Left cardiac atrium (tissue), 4 donors: ENCODE measurements around the gene CARD19. TPM values are rescaled to one million over a fixed set of nuclear protein-coding genes. Genes with fewer than 3 reads are reported as not detected.
A peak's percentile ranks its signal among the peaks of the same experiment; 100 is the strongest.
"Not testable (repeated sequence)": the region's sequence is repeated elsewhere in the genome, so short reads cannot be mapped to it uniquely, and the experiment has no call there.

Source experiments
- ATAC-seq, 2 donors: fragments of 200-7000 bp; cut with Tn5 transposase; one replicate each; pipeline ENCODE4 v1.9.1; 2020; ENCODE audit warnings: mild to moderate bottlenecking in 2 of 2, moderate library complexity in 2 of 2
- DNase-seq: peaks from one replicate; pipeline ENCODE4 v3.0.0-alpha.2; 2020
- intact Hi-C, 2 donors: fragments of 100-400 bp; cut with DNase I; formaldehyde crosslinking; loops; one replicate each; pipeline versions ENCODE4 v1.14.1 to v1.15.1; 2022 to 2023
- total RNA-seq, 2 donors: library from RNA; stranded (reverse); fragmentation: NEBNext Ultra II Directional; extraction: Animal tissue kit (Norgen Biotek cat#: 25700); gene quantifications; one replicate each; pipeline ENCODE4 v1.2.1, GENCODE V29; 2021
- donor health status: DM: no; HTN: yes; CAD: no.
- donor health status: DM: no; HTN: yes; CAD: no; lungs with severe emphysema.
- donor health status: DM: yes; HTN: yes; CAD: no.
- donor health status: Dilated cardiomyopathy.

The CARD19 gene
- total RNA-seq, 2 donors from 2014 or later = 20.2 to 26.3 TPM

DNA sequence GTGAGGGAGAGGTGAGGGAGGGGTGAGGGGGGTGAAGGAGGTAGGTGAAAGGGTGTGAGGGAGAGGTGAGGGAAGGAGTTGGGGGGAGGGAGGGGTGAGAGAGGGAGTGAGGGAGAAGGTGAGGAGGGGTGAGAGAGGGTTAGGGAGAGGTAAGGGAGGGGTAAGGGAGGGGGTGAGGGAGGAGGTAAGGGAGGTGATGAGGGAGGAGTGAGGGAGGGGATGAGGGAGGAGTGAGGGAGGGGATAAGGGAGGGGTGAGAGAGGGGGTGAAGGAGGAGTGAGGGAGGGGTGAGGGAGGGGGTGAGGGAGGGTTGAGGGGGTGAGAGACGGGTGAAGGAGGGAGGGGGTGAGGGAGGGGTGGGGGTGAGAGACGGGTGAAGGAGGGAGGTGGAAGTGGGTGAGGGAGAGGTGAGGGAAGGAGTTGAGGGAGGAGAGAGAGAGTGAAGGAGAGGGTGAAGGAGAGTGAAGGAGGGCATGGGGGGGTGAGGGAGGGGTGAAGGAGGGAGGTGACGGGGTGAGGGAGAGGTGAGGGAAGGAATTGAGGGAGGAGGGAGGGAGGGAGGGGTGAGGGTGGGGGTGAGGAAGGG lies 19.6 kb downstream of the CARD19 start:
- DNase-seq (no peak), ATAC-seq (no peak)
- intact Hi-C loops = no loop called here

DNA sequence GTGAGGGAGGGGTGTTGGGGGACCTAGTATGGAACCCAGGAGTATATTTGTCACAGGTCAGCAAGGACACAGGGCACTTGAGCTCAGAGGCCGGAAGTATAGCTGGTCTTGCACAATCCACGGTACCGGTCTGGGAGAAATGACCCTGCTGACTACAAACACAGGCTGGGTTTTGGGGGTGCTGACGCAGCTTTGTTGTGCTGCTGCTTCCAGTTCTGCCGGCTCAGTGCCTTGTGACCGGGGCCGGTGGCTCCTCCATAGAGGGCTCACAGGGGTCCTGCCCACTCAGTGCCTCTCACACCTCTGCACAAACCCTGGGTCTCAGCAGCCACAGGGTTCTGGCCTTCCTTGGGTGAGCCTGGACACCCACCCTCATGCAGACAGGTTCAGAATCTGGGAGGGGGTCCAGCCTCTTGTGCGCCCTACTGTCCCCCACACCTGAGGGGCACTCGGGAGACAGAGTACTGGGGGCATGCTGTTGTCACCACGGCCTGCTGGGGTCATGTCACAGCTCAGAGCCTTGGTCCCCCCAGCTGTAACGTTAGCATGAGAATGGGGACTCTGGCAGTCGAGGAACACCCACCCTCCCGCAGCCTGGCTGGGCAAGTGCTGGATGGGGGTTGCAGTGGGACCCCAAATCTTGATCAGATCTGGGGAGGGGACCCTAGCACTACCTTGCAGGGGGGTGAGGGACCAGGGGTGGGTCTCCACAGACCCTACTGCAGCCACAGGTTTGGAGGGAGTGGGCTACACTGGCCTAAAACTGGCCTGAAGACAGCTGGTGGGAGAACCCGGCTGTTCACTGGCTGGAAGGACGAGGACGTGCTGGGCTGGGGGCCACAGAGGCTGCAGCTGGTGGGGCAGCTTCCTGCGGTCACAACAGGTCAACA lies 20.3 kb downstream of the CARD19 start:
- intact Hi-C loops = no loop called here
- peak; percentile 77 for DNase-seq
- peak; percentile 26 to 29 for ATAC-seq

DNA sequence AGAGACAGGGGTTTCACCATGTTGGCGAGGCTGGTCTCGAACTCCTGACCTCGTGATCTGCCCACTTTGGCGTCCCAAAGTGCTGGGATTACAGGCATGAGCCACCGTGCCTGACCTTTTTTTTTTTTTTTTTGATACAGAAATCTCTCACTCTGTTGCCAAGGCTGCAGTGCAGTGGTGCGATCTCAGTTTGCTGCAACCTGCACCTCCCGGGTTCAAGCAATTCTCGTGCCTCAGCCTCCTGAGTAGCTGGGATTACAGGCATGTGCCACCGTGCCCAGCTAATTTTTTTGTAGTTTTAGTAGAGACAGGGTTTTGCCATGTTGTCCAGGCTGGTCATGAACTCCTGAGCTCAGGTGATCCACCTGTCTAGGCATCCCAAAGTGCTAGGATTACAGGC lies 21.5 kb downstream of the CARD19 start:
- intact Hi-C loops, ATAC-seq: not testable (repeated sequence)
- peak; percentile 15 for DNase-seq

DNA sequence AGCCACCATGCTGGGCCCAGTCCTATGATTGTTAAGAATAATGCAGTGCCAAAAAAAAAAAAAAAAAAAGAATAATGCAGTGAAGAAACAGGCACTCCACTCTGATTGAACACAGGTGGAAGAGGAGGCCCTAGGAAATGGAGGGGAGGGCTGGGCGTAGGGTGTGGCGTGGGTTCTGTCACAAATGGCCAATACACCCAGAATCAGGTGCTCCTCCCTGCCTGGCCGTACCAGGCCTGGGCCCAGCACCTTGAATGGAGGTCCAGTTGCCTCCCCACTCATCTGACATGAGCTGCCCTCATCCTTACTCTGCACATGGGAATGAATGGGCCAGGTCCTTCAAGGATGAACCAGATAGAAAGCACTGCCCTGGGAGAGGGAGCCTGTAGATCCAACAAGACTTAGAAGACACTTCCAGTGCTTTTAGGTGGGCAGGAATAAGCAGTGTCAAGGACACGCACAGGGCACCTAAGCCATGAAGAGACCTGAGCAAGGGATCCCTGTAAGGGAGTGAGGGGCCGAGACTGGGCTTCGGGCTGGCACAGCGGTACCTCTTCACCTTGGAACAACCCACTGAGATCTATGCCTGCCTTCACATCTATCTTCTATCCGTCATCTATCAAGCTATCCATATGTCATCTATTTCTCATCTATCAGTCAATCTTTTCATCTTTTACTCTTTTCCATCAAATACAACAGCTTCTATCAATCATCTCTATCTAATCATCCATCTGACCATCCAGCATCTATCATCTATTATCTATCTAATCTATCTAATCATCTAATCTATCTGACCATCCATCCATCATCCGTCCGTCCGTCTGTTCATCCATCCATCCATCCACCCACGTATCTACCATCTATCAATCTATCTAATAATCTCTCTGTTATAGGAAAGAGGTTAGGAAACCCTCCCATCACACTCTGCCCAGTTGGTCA lies 22.2 kb downstream of the CARD19 start:
- intact Hi-C loops = no loop called here
- DNase-seq = no peak
- ATAC-seq = no peak

DNA sequence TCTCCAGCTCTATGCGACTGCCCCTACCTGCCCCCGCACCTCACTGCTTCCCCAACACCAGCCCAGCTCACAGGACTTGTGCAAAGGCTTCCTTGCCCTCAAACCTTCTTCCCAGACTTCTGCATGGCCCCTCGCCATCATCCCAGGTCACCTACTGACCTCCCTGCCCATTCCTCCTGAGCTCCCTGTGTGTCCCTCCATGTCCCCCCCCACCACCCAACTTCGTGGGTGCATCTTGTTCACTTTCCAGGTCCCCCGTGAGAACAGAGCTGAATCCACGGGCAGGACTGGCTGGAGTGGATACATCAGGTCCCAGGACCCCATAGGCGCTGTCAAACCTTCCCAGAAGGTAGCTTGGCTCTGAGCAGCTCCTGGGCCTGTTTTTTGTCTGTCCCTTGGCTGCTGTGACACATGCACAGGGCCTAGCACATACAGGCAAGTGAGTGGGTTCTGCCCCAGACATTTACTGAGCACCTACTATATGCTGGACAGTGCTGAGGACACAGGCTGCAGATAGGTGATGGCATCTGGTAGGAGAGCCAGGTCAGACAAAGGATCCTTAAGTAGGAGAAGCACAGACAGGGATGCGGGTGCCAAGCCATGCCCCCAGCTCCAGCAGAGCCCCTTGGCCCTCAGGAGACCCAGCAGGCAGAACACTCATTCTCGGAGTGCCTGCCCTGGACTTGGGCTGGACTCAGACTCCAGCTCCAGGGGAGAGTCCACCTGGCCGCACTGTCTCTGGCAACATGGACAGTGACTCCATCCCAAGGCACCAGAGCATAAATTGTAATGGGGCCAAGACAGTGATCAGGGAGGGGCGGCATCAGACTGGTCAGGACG lies 23.1 kb downstream of the CARD19 start:
- intact Hi-C loops = no loop called here
- ATAC-seq (peak in 1 of 2 donors; percentile 1), DNase-seq (peak; percentile 13)

DNA sequence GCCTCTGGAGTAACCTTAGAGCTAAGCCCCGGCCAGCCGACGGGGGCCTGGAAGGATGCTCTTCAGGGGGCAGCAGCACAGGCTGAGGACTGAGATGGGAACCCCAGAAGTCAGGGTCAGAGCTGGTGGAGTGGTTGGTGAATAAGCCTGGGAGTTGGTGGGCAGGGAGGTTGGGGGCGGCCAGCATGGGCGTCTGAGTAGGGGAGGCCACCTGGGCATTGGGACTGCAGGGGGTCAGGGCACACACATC lies 23.6 kb downstream of the CARD19 start:
- peak in 1 of 2 donors; percentile 2 for ATAC-seq
- intact Hi-C loops = no loop called here

DNA sequence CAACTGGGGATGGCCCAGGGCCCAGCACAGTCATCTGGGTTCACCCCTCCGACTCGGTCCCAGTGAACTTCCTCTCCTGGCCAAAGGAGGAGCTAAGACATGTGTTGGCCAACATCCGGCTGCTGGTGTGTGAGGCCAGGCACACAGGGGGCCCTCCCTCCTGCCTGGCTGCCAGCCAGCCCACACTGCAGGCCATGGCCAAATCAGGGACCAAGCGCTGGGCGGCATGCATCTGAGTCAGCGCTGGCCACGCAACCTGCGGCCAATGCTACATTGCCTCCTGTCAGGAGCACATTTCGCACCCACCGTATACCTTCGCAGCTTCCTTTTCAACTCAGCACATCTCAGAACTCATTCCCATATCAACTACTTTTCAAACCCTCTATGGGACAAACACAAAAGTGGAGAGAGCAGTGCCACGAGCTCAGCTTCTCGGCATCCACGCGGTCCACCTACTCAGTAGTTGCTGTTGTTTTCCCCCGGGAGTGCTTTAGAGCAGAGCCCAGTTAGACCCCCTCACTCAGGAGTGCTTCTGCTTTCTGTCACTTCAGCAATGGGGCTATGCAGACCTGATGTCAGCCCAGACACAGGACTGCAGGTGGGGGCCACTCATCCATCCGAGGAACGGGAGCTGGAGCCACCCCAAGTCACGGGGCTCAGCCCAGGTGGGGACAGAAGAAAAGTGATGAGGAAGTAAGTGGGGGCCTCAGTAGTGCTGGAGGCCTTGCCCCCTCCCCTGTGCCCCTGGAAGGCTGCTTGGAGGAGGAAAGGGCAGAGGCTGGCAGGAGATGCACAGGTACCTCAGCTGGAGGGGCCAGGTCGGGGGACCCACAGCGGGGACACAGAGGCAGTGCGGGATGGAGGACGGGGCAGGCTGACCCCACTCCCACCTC lies 24.2 kb downstream of the CARD19 start:
- ATAC-seq (peak; percentile 87 to 93), DNase-seq (peak; percentile 95)
- intact Hi-C loops = no loop called here

More for the DNA sequence above, 23.6 kb downstream of the CARD19 start:
- DNase-seq = no peak

DNA sequence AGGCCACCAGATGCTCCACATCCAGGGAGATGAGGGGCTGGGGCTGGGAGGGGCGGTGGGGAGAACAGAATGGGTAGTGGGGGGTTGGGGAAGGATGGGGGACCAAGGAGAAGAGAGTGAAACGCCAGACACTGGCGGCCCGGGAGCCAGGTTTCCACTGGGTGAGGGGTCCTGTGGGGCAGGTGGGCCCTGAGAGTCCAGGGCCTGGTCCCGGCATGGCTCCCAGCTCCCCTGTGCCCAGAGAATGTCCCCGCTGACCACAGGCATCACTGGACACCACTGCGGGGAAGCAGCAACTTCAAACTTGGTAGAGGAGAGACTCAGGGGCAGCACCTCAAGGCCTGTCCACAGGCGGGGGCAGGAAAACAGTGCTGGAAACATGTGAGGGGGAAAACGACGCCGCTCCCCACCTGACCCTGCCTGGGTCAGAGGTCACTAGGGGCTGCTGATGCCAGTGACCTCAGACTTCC lies 24.9 kb downstream of the CARD19 start:
- peak; percentile 24 for DNase-seq
- intact Hi-C loops = no loop called here
- no peak for ATAC-seq

DNA sequence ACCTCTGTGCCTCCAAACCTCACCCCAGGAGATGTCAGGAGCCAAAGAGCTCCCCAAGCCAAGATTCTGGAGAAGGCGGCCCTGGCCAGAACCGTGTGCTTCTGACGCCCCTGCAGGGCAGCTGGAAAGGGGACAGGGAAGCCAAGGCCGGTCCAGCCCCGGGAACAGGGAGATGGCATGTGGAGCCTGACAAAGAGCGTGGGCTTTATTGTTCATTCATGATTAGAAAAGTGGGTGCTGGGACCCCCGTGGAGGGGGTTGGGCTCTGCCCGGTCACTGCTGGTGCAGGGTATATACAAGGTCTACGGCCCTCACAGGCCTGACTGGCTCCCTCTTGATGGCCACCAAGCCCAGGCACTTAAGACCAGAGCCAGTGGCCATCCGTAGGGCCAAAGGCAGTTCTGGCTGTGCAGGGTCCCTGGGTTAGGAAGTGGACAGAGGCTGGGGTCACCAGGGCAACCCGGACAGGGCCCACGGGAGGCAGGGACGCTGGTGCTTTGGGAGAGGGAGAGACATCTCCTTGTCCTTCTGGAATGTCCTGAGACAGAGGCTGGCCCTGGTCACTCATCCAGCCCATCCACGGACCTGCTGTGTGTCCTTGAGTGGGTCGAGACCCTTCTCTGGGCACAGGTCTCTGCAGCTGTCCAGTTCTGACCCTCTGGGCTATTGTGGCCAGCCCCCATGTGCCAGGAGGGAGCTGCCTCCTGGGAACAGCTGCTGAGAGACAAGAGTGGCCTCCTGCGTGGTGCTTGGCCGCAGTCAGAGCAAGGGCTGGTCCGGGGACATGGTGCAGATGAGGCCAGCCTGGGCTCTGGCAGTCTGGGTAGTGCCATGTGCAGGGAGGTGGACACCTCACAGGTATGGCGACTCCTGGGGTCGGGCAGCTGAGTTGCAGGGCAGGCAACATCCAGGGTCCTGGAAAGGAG lies 25.6 kb downstream of the CARD19 start:
- no peak for DNase-seq
- intact Hi-C loops = no loop called here
- ATAC-seq = no peak

DNA sequence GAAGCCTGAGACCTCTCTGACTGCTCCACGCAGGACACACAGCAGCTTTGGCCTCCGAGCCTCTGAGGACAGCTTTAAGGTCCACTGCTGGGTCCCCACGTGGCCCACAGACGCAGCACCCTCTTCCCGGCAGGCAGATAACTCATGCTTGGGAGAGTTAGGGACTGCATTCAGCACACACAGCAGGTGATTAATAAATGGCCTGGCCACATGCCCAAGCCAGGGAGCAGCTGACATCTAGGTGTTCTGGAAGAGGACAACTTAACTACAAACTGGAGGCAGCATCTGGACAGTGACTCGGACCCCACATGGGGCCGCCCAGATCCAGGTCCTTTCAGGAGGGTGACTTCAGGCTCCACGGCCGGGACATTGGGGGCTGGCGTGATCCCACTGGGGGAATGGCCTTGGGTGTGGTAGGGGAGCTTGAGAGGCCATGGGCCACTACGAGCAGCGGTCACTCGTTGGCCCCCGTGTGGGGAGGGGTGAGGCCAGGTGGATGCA lies 26.8 kb downstream of the CARD19 start:
- ATAC-seq = no peak
- DNase-seq = no peak
- intact Hi-C loops = no loop called here

DNA sequence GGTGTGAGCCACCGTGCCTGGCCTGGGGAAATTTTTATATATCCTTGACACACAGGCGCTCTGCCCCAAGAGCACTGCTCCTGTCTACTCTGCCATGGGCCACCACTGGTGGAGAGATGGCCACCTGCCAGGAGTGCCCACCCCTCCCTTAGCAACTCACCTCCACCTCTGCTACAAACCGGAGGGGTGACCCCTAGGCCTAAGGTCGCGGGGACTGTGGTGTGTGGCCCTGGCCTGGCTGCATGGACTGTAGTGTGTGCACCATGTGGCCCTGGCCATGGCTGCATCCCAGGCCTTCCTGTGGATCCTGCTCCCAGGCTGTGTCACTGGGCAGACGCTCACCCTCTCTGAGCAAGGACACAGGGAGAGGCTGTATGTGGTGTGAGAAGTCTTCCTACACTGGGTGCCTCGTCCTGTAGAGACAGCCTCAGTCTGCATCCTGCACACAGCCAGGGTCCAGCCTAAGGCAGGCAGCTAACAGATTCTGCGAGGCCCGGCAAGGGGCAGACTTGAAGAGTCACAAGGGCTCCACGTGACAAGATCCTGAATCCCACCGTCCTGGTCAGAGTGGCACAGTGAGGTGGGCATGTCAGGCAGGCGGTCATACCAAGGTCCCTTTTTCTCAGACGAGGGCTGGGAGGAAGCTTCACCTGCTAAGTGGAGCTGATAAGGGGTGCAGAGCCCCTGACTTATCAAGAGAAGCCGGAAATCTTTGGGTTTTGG lies 27.7 kb downstream of the CARD19 start:
- ATAC-seq = no peak
- DNase-seq = peak; percentile 22
- intact Hi-C loops = no loop called here

DNA sequence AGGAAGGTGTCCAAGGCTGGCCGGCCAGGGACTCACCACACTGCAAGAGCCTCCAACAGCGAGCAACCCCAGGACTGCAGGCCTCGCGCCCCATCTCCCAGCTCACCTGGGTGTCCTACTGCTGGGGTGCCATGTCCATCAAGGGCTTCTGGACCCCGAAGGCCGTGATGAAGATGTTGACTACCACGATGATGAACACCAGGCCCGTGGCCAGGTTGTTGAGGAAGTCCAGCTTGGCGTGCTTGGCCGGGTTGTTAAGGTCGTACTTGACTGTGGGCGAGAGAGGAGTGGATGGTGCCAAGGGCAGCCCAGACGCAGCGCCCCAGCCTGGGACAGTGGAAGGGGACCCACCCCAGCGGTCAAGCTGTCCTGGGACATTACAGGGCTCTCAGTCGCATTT lies 28.8 kb downstream of the CARD19 start:
- no peak for ATAC-seq
- intact Hi-C loops = no loop called here
- DNase-seq = no peak

DNA sequence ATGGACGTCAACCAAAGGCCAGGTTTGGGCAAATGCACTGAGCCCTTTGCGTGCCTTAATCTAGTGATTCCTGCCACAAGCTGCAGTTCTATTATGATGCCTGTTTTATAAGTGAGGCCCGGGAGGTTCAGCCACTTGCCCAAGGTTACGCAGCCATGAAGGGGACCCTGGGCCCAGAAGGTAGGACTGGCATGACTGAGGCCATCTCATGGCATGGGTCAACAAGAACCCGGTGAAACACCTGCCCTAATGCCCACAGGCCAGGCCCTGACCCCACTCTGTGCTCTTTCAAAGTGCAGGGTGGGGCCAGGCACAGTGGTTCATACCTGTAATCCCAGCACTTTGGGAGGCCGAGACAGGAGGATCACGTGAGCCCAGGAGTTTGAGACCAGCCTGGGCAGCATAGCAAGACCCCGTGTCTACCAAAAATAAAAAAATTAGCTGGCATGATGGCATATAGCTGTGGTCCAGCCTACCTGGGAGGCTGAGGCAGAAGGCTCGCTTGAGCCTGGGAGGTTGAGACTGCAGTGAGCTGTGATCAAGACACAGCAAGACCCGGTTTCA lies 29.4 kb downstream of the CARD19 start:
- intact Hi-C loops = no loop called here
- no peak for ATAC-seq
- DNase-seq = no peak

DNA sequence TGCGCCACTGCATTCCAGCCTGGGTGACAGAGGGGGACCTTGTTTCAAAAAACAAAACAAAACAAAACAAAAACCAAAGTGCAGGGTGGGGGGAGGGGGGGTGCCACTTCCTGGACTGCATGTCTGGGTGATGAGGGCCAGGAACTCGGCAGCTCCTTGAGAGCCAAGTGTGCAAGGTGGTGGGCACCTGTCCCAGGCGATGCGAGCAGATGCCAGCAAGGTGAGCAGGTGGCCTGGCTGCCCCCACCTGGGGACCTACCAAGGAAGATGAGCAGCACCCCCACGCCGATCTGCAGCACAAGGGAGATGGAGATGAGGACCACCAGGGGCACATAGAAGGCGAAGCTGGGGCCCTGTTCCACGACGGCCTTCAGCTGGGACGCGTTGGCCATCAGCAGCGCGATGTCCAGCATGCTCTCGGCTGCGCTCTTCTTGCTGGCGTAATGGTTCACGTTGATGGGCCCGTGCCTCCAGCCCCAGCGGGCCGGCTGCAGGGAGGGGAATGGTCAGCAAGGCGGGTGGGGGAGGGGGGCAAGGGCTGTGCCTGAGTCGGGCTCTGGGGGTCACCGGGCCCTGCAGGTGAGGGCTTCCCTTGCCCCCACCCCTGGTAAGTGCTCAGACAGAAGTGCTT lies 30.2 kb downstream of the CARD19 start:
- intact Hi-C loops = no loop called here
- ATAC-seq = no peak
- no peak for DNase-seq

DNA sequence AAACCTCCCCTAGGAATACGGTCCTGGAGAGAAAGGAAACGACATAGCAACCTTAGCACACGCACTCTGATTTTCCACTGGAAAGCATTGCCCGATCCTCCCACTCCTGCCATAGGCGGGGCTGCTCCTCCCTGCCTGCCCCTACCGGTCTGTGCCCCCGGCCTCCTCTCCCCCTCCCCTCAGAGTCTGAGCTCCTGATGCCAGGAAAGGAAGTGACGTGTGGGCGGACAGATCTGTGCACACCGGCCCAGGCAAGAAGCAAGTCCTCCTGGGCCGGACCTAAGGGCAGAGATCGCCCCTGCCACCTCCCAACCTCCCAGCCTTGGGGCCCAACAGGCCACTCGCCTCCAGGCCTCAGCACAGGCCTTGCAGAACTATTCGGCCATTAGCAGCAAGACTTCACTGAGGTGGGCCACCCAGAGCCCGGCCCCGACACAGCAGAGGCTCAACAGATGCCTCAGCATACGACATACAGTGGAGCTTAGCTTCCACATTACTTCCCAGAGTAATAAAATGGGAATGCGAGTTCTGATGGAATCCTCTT lies 30.9 kb downstream of the CARD19 start:
- intact Hi-C loops = no loop called here
- DNase-seq = peak; percentile 72
- peak; percentile 45 to 48 for ATAC-seq
